Measurements from ENCODE around the gene FRYL.

DNA sequence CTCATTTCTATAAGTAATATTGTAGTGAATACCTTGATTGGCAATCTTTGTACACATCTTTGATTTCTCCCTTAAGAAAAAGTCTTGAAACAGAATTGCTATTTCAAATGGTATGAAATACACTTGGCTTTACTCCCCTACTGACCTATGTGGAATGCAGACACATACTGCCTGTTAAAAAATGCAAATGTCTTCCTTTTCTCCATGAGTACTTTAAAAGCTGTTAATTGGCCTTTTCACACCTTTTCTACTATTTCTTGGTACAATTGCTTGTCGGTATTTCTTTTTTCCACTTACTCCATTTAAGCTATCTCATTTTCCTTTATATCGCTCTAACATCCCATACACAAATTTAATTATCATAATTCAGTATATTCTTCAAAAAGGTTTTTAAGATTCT, 87.2 kb downstream of the FRYL start:
- TF ChIP-seq, protein P1, sequence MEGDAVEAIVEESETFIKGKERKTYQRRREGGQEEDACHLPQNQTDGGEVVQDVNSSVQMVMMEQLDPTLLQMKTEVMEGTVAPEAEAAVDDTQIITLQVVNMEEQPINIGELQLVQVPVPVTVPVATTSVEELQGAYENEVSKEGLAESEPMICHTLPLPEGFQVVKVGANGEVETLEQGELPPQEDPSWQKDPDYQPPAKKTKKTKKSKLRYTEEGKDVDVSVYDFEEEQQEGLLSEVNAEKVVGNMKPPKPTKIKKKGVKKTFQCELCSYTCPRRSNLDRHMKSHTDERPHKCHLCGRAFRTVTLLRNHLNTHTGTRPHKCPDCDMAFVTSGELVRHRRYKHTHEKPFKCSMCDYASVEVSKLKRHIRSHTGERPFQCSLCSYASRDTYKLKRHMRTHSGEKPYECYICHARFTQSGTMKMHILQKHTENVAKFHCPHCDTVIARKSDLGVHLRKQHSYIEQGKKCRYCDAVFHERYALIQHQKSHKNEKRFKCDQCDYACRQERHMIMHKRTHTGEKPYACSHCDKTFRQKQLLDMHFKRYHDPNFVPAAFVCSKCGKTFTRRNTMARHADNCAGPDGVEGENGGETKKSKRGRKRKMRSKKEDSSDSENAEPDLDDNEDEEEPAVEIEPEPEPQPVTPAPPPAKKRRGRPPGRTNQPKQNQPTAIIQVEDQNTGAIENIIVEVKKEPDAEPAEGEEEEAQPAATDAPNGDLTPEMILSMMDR (conservative IDR thresholded peaks at IDR 0.05) = no peak
- no peak for TF ChIP-seq EZH2 (IDR thresholded peaks at IDR 0.05; ENCODE audit: low read depth)

Data from PC-9 (cell line).